SU-DHL-6 (cell line): ENCODE measurements around the gene KIRREL1.

Source experiments
- CTCF ChIP-seq: fragments of 200-600 bp; sonication (generic); IDR thresholded peaks from one replicate; pipeline ENCODE4 v1.5.1; 2017; ENCODE audit warnings: antibody characterized with exemption, mild to moderate bottlenecking, low read length, moderate library complexity; ENCODE audit not compliant: insufficient read depth, poor library complexity, severe bottlenecking
- EZH2phosphoT487 ChIP-seq: fragments of 200-600 bp; sonication (generic), shearing (Covaris generic); conservative IDR thresholded peaks from 2 replicates; pipeline ENCODE4 v1.6.1; 2018; ENCODE audit warnings: mild to moderate bottlenecking, antibody characterized with exemption, low read length, moderate library complexity, mixed read lengths

DNA sequence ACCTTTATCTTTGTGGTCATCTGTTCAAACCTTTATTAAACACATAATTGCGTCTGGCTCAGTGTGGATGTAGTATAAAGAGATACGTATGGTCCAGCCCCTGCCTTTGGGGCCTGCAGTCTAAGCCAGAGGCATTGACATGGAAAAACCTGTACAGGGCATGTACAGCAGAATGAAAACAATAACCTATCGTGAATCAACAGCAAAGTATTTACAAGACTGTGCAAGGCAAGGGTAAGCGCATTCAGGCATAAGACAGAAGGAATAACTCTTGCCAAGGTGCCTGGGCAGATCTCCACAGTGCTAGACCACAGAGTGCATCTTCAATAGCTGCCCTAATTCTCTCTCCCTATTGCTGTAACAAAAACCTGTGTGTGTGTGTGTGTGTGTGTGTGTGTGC is 35.5 kb downstream of the KIRREL1 start:
- no peak for TF ChIP-seq CTCF
- TF ChIP-seq EZH2phosphoT487 = no peak
